Thyroid gland (tissue), 4 donors: ENCODE data around the gene STPG3.

Experiments used
- POLR2A ChIP-seq, 2 donors: fragments of 450-650 bp; IDR thresholded peaks; one replicate each; pipeline ENCODE4 v1.6.1; 2017; ENCODE audit warnings: antibody characterized with exemption in 2 of 2, mild to moderate bottlenecking in 2 of 2, moderate library complexity in 1 of 2
- TF ChIP-seq, protein P1 (sequence below), 6 experiments: fragments of 200-600 bp in 3 of 6; fragments of 450-650 bp in 3 of 6; sonication (generic) in 3 of 6; IDR thresholded peaks; one replicate each; pipeline ENCODE4 v1.5.1; 2016 to 2019; ENCODE audit warnings: antibody characterized with exemption in 6 of 6, mild to moderate bottlenecking in 2 of 6, inconsistent platforms in 1 of 6, moderate library complexity in 1 of 6

DNA sequence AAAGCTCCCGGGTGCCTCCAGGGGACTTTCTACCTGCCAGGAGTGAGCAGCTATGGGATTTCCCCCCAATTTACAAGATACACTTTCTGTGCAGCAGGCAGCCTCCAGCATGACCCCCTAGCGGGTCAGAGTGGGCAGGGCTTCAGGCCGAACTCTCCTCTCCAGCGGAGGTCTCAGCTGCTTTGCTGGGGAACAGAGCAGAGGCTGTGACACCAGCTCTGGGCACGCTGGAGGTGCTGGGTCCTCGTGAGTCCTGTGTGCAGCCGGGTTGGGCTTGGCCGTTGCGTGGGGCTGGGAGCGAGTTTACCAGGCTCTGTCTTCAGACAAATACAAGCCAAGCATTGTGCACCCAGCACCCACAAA, 48.1 kb downstream of the STPG3 start:
- TF ChIP-seq, protein P1, sequence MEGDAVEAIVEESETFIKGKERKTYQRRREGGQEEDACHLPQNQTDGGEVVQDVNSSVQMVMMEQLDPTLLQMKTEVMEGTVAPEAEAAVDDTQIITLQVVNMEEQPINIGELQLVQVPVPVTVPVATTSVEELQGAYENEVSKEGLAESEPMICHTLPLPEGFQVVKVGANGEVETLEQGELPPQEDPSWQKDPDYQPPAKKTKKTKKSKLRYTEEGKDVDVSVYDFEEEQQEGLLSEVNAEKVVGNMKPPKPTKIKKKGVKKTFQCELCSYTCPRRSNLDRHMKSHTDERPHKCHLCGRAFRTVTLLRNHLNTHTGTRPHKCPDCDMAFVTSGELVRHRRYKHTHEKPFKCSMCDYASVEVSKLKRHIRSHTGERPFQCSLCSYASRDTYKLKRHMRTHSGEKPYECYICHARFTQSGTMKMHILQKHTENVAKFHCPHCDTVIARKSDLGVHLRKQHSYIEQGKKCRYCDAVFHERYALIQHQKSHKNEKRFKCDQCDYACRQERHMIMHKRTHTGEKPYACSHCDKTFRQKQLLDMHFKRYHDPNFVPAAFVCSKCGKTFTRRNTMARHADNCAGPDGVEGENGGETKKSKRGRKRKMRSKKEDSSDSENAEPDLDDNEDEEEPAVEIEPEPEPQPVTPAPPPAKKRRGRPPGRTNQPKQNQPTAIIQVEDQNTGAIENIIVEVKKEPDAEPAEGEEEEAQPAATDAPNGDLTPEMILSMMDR (IDR thresholded peaks at IDR 0.05): no peak
- no peak for TF ChIP-seq POLR2A (IDR thresholded peaks at IDR 0.05)
